ENCODE results near the gene RGP1. TPM values are rescaled to one million over a fixed set of nuclear protein-coding genes. Genes with fewer than 3 reads are reported as not detected.

The RGP1 gene, protein sequence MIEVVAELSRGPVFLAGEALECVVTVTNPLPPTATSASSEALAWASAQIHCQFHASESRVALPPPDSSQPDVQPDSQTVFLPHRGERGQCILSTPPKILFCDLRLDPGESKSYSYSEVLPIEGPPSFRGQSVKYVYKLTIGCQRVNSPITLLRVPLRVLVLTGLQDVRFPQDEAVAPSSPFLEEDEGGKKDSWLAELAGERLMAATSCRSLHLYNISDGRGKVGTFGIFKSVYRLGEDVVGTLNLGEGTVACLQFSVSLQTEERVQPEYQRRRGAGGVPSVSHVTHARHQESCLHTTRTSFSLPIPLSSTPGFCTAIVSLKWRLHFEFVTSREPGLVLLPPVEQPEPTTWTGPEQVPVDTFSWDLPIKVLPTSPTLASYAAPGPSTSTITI
- 12.5 and 21.2 TPM in 2 replicates for total RNA-seq

GRCh38 chr9:35748858-35749514 is at the start of gene RGP1, which contains the start of gene GBA2:
RGP1 (plus strand) TSS chr9:35749287; CDS start chr9:35749756, 469 bp downstream.
GBA2 (minus strand) TSS chr9:35749228; CDS start chr9:35748704, 524 bp downstream.

DNA sequence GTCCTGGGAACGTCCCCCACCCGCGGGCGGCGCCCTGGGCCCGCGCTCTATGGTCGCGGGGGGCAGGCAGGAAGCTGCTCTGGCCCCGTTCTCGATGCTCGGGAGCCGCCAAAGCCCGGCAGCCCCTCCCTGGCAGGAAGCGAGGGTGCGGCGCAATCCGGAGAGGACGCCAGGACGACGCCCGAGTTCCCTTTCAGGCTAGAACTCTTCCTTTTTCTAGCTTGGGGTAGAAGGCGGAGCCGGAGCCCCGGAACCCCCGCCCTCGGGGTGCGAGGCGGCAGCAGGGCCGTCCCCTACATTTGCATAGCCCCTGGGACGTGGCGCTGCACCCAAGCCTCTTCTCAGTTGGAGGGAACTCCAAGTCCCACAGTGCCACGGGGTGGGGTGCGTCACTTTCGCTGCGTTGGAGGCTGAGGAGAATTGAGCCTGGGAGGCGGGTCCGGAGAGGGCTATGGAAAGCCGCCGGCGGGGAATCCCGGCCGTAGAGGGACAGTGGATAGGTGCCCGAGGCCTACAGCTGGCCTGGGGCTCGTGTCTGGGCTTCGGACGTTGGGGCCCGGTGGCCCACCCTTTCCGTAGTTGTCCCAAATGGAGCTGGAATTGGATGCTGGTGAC is 16.8 kb upstream of the RGP1 start, which contains the start of the genes CREB3 and TLN1:
CREB3 (plus strand) TSS at position 482 of the 615 bp plus-strand sequence; CDS start at position 589, 107 bp downstream.
TLN1 (minus strand) TSS at position 11 of the 615 bp plus-strand sequence. CDS start 6,501 bp downstream, outside the sequence.

GRCh38 chr9:35754264-35754663 is 5.2 kb downstream of the RGP1 start, which contains the start of gene MSMP:
MSMP (minus strand) TSS chr9:35754276; CDS start chr9:35754129, 147 bp downstream.

DNA sequence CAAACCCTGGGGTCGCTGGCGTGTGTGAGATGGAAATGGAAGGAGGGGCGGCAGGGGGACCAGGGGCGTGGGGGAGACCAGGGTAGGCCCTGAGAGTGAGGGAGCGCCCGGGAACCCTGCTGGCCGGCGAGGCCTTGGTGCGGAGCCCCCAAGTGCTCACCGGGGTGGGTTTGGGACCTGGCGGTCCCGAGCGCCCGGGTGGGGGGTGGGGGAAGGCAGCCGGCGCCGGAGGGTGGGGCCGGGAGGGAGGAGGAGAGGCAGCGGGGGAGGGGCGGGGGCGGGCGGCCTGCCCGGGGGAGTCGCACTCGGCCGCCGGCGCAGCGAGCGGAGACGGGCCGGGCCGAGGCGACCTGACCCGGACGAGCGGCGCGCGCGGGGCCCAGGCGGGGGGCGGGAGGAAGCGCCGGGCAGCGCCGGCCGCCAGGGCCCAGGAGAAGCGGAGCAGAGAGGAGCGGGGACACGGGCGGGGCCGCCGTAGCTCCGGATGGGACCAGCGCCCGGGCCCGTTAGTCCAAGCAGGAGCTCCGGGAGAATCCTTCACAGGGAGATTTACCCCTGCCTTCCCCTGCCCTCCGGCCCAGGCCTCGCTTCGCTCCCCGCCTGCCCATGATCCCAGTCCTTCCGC is 42.3 kb downstream of the RGP1 start, which contains the start of gene NPR2:
NPR2 (plus strand) TSS at position 295 of the 625 bp plus-strand sequence. CDS start 818 bp downstream, outside the sequence.

Other genes with a start within 250 kb of the RGP1 start
- gene TESK1, start 144.0 kb upstream of the RGP1 start, total RNA-seq, result 11.9 and 12.2 TPM in 2 replicates
- gene CD72, start 130.9 kb upstream of the RGP1 start, total RNA-seq, result 0.32 and 1.2 TPM in 2 replicates
- gene SIT1, start 98.4 kb upstream of the RGP1 start, total RNA-seq, result not detected in 2 replicates
- gene RMRP, start 91.3 kb upstream of the RGP1 start, total RNA-seq, result 680 and 5,299 TPM in 2 replicates
- gene CCDC107, start 91.0 kb upstream of the RGP1 start, total RNA-seq, result 9.2 and 13.7 TPM in 2 replicates
- gene ARHGEF39, start 84.1 kb upstream of the RGP1 start, total RNA-seq, result 0.30 and 0.92 TPM in 2 replicates
- gene CA9, start 75.4 kb upstream of the RGP1 start, total RNA-seq, result 3.6 and 8.1 TPM in 2 replicates
- 1,294 and 1,826 TPM in 2 replicates for gene TPM2, start 59.4 kb upstream of the RGP1 start, total RNA-seq
- 548 and 1,223 TPM in 2 replicates for gene TLN1, start 17.1 kb upstream of the RGP1 start, total RNA-seq
- 97.4 and 118 TPM in 2 replicates for gene CREB3, start 16.6 kb upstream of the RGP1 start, total RNA-seq
- gene GBA2, start 59 bp upstream of the RGP1 start, total RNA-seq, result 23.5 and 31.0 TPM in 2 replicates
- 0.30 and 0.55 TPM in 2 replicates for gene MSMP, start 5.0 kb downstream of the RGP1 start, total RNA-seq
- gene NPR2, start 42.3 kb downstream of the RGP1 start, total RNA-seq, result 30.6 and 38.0 TPM in 2 replicates
- 0.55 and 1.2 TPM in 2 replicates for gene SPAG8, start 63.0 kb downstream of the RGP1 start, total RNA-seq
- gene HINT2, start 65.8 kb downstream of the RGP1 start, total RNA-seq, result 7.5 and 11.9 TPM in 2 replicates
- not detected in 2 replicates for gene FAM221B, start 79.4 kb downstream of the RGP1 start, total RNA-seq
- 2.7 and 6.2 TPM in 2 replicates for gene TMEM8B, start 79.9 kb downstream of the RGP1 start, total RNA-seq
- gene OR13J1, start 121.1 kb downstream of the RGP1 start, total RNA-seq, result not detected in 2 replicates
- gene HRCT1, start 156.9 kb downstream of the RGP1 start, total RNA-seq, result 0.30 and 0.51 TPM in 2 replicates
- 0.14 TPM in 1 of 2 replicates, not detected in the other for gene SPAAR, start 160.2 kb downstream of the RGP1 start, total RNA-seq
- not detected in 2 replicates for gene OR2S2, start 208.9 kb downstream of the RGP1 start, total RNA-seq